AG09319 (cell line): ENCODE data around the gene CDHR5.

Experiments
- DNase-seq: peaks from one replicate; pipeline ENCODE4 v3.0.0-alpha.2; 2010; ENCODE audit warnings: low read depth; ENCODE audit errors: extremely low read depth
- TF ChIP-seq, protein P1 (sequence below): IDR thresholded peaks from 2 replicates; pipeline ENCODE4 v1.5.1; 2011; ENCODE audit warnings: low read depth, mild to moderate bottlenecking, inconsistent platforms, low read length, moderate library complexity

Gene CDHR5

DNA sequence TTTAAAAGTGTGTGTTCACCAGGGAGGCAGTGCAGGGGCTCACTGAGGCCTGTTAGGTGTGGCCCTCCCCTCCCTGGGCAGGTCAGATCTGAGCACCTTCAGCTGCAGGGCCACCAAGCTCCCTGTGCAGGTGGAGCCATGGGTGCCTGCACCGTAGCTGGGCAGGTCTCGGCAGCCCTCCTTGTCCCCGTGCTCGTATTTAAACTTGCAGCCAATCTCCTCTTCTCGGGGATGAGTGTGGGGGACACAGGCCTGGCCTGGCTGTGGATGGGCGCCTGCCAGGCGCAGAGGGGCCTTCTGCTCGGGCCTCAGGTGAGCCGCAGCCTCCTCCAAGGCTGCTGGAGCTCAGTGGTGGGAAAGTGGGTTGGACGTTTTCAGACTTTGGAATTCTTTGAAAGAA is 29.4 kb downstream of the CDHR5 start:
- no peak for DNase-seq
- TF ChIP-seq, protein P1, sequence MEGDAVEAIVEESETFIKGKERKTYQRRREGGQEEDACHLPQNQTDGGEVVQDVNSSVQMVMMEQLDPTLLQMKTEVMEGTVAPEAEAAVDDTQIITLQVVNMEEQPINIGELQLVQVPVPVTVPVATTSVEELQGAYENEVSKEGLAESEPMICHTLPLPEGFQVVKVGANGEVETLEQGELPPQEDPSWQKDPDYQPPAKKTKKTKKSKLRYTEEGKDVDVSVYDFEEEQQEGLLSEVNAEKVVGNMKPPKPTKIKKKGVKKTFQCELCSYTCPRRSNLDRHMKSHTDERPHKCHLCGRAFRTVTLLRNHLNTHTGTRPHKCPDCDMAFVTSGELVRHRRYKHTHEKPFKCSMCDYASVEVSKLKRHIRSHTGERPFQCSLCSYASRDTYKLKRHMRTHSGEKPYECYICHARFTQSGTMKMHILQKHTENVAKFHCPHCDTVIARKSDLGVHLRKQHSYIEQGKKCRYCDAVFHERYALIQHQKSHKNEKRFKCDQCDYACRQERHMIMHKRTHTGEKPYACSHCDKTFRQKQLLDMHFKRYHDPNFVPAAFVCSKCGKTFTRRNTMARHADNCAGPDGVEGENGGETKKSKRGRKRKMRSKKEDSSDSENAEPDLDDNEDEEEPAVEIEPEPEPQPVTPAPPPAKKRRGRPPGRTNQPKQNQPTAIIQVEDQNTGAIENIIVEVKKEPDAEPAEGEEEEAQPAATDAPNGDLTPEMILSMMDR: no peak

DNA sequence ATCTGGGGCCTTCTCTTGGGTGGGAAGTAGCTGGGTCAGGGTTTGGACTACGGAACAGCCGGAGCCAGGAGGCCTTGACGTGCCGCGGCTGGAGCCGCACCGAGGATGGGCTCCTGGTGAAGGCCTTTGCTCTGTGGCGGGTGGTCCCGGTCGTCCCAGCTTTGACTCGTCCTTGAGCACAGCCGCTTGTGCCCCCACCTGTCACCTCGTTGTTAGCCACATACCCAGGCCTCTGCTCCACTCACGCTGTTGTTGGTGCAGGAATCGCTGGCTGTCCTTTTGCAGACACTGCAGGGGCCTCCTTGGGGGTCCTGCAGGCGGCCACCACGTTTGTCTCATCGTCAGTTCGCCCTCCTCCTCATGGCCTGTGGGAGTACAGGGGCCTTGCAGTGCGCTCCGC is 31.4 kb downstream of the CDHR5 start:
- TF ChIP-seq, protein P1: no peak
- DNase-seq: no peak

DNA sequence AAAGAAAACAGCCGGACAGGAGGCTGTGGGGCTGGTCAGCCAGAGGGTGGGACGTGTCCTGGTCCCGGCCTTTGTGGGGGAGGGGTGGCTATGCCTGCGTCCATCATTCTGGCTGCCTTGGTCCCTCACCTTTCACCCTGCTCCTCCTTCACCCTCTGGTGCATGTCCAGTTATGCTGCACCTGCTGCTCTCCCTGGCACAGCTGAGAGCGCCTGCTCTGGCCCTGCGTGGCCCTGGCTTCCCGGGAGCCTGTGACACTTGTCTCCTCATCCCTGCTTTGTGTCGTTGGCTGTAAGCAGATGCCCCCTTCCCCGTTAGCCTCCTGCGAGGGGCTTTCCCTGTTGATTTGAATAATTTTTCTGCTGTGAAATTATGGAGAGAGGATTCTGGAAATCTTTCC is 31.8 kb downstream of the CDHR5 start:
- DNase-seq: no peak
- TF ChIP-seq, protein P1: no peak

DNA sequence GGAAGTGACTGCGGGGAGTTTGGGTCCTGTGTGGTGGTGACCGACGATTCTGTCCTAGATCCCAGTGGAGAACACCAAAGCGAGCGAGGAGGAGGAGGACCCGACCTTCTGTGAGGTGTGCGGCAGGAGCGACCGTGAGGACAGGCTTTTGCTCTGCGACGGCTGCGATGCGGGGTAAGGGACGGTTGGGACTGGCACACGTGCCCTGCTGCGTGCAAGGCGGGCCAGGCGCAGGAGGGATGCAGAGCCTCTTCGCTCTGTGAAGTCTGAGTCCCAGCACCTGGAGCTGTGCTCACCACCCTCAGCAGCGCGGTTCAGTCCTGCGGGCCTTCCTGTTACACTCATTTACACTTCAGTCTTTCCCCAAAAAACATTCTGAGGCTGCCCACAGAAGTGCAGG is 32.3 kb downstream of the CDHR5 start:
- no peak for DNase-seq
- TF ChIP-seq, protein P1: no peak

DNA sequence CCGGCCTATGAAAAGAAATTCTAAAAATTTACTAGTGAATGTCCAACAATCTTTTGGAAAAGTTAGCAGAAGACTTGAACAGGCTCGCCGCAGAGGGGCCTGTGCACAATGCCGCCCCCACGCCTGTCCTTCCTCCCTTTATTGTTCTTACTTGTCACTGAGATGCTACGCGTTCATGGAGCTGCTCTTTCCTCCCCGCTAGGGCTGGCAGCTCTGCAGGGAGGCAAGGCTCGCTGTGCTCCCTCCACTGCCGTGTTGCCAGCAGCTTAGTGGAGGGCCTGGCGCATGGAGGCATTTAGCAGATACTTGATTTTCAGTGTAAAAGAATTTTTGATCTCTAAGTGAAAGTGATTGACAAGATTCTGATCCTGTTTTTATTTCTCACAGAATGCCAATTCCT is 33.8 kb downstream of the CDHR5 start:
- TF ChIP-seq, protein P1: no peak
- DNase-seq: no peak

DNA sequence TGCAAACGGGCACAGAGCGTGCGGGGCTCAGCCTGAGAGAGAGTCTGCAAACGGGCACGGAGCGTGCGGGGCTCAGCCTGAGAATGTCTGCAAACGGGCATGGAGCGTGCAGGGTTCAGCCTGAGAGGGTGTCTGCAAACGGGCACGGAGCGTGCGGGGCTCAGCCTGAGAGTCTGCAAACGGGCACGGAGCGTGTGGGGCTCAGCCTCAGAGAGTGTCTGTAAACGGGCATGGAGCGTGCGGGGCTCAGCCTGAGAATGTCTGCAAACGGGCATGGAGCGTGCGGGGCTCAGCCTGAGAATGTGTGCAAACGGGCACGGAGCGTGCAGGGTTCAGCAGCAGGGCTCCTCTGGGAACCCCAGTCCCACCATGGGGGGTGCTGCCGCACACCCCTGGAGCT is 35.0 kb downstream of the CDHR5 start:
- TF ChIP-seq, protein P1: no peak

DNA sequence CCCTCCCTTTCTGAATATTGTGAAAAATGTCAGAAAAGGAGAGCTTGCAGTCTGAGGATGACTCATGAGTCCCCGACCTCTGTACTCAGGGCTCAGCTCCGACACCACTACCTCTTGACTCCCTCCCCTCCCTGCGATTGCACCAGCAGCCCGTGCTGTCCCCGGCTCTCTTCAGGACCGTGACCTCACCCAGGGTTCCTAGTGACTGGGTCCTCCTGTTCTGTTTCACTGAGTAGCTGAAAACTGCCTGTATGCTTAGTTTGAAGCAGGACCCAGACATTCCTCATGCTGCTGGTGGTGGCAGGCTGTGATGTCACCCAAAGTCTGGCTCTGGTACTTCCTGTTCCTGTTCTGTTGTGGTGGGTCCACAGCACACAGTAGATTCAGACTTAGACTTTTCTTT is 36.8 kb downstream of the CDHR5 start:
- TF ChIP-seq, protein P1: no peak
- DNase-seq: no peak

More for the DNA sequence above, 35.0 kb downstream of the CDHR5 start:
- DNase-seq: no peak
